MCF 10A (cell line): ENCODE results near the gene ZMYND8. TPM values are rescaled to one million over a fixed set of nuclear protein-coding genes. Genes with fewer than 3 reads are reported as not detected.

Source experiments
- BruUV-seq: library from RNA; stranded (reverse); fragments of 400-500 nt; replicated peaks from 2 replicates; lab custom pipeline; 2021; lab: Mats Ljungman, UMichigan
- CTCF ChIA-PET: fragments of 300-600 bp; sonication (Branson Sonifier 250); formaldehyde crosslinking; extraction: SDS; loops from one replicate; lab custom pipeline; 2021; ENCODE audit warnings: antibody characterized with exemption, inconsistent platforms; lab: Yijun Ruan, JAX
- POLR2A ChIA-PET: fragments of 300-600, 350-650 bp; sonication (Branson Sonifier 250); formaldehyde crosslinking; extraction: SDS; loops from one replicate; lab custom pipeline; 2020; ENCODE audit warnings: antibody characterized with exemption, inconsistent platforms; lab: Yijun Ruan, JAX
- DNase-seq: peaks from one replicate; pipeline ENCODE4 v3.0.0-alpha.2; 2018; ENCODE audit not compliant: unreplicated experiment
- H3K27ac Mint-ChIP-seq: one replicate; pipeline ENCODE4 v1.8.0; 2022; ENCODE audit warnings: mild to moderate bottlenecking, low read depth, mixed read lengths; ENCODE audit not compliant: unreplicated experiment
- H3K27me3 Mint-ChIP-seq: one replicate; pipeline ENCODE4 v1.8.0; 2022; ENCODE audit warnings: mixed read lengths; ENCODE audit not compliant: insufficient read depth, unreplicated experiment
- H3K36me3 Mint-ChIP-seq: one replicate; pipeline ENCODE4 v1.8.0; 2022; ENCODE audit warnings: mild to moderate bottlenecking, moderate library complexity, mixed read lengths; ENCODE audit not compliant: insufficient read depth, unreplicated experiment
- H3K4me1 Mint-ChIP-seq: one replicate; pipeline ENCODE4 v1.8.0; 2022; ENCODE audit warnings: mixed read lengths; ENCODE audit not compliant: insufficient read depth, unreplicated experiment
- H3K4me3 Mint-ChIP-seq: one replicate; pipeline ENCODE4 v1.8.0; 2022; ENCODE audit warnings: mild to moderate bottlenecking, moderate library complexity, mixed read lengths; ENCODE audit not compliant: unreplicated experiment
- H3K9me3 Mint-ChIP-seq: one replicate; pipeline ENCODE4 v1.8.0; 2022; ENCODE audit warnings: mixed read lengths; ENCODE audit not compliant: unreplicated experiment
- CTCF ChIP-seq: fragments of 200-600 bp; IDR thresholded peaks from one replicate; pipeline ENCODE4 v1.8.0; 2022; ENCODE audit warnings: antibody characterized with exemption, mild to moderate bottlenecking; ENCODE audit not compliant: unreplicated experiment
- intact Hi-C: fragments of 100-400 bp; cut with micrococcal nuclease; formaldehyde crosslinking; loops from 2 replicates; pipeline ENCODE4 v1.14.1; 2022
- total RNA-seq: library from RNA; stranded (reverse); gene quantifications from 2 replicates; pipeline ENCODE4 v1.2.3, GENCODE V29; 2022

ZMYND8 gene
- total RNA-seq, 1 experiment from 2014 or later: 127 TPM

GRCh38 chr20:47287609-47288144 is 68.8 kb downstream of the ZMYND8 start:
- no TSS peak for BruUV-seq
- Mint-ChIP-seq H3K9me3 (no peaks in the 10 kb centered on the region), H3K27ac (no peak overlapping the region), H3K27me3 (no peaks in the 10 kb centered on the region), H3K4me1 (peaks cover 7% of the 10 kb centered on the region), H3K4me3 (no peak overlapping the region), H3K36me3 (peaks cover 97% of the 10 kb centered on the region)
- ChIA-PET POLR2A (interaction anchor here (0.8 to 1.5 kb wide), 5 partner anchors 8 to 96 kb away, joined by 3 to 6 read pairs (median 3); no protein-coding TSS in a partner anchor), CTCF (interaction anchor here (0.8 to 4.1 kb wide), 4 partner anchors 14 to 96 kb away, joined by 3 to 27 read pairs (median 10); no protein-coding TSS in a partner anchor)
- no peak for TF ChIP-seq CTCF
- intact Hi-C loops: no loop called here
- no peak for DNase-seq

DNA sequence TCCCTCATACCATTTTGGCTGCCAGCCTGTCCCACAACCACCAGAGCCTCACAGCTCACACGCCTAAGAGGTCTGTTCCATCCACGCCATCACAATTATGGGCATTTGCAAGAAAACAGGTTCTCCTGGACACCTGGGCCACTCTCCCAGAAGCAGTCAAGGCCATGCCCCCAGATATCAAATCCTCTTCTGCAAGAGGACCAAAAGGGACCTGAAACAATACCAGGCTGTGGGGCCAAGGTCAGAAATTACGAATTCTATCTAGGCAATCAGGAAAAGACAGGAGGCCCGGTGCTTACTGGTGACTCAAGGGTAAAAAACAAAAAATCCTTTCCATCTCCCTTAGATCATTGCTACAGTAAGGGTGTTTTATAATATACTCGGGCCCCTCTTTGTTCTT is 69.8 kb downstream of the ZMYND8 start:
- intact Hi-C loops: no loop called here
- no peak overlapping the region for H3K4me3 Mint-ChIP-seq
- BruUV-seq: no TSS peak
- peaks cover 97% of the 10 kb centered on the region for H3K36me3 Mint-ChIP-seq
- no peak overlapping the region for H3K27ac Mint-ChIP-seq
- DNase-seq: no peak
- no peaks in the 10 kb centered on the region for H3K9me3 Mint-ChIP-seq
- no peak for TF ChIP-seq CTCF
- no peaks in the 10 kb centered on the region for H3K27me3 Mint-ChIP-seq
- H3K4me1 Mint-ChIP-seq: peaks cover 7% of the 10 kb centered on the region
- POLR2A ChIA-PET: interaction anchor here (0.9 to 1.5 kb wide), 3 partner anchors 12 to 74 kb away, joined by 3 to 6 read pairs (median 5); no protein-coding TSS in a partner anchor
- CTCF ChIA-PET: interaction anchor here (0.6 to 4.1 kb wide), 4 partner anchors 13 to 654 kb away, joined by 3 to 27 read pairs (median 10); no protein-coding TSS in a partner anchor

GRCh38 chr20:47285189-47285588 is 71.3 kb downstream of the ZMYND8 start:
- Mint-ChIP-seq H3K36me3 (peaks cover 98% of the 10 kb centered on the region), H3K27ac (no peak overlapping the region), H3K4me3 (no peak overlapping the region), H3K4me1 (peaks cover 12% of the 10 kb centered on the region), H3K9me3 (no peaks in the 10 kb centered on the region), H3K27me3 (no peaks in the 10 kb centered on the region)
- DNase-seq: no peak
- intact Hi-C loops: no loop called here
- ChIA-PET CTCF (interaction anchor here (1.1 to 4.6 kb wide), 3 partner anchors 13 to 99 kb away, joined by 4 to 55 read pairs (median 22); no protein-coding TSS in a partner anchor), POLR2A (interaction anchor here (1.0 to 2.8 kb wide), 2 partner anchors 11 to 92 kb away, joined by 3 to 17 read pairs; no protein-coding TSS in a partner anchor)
- no peak for TF ChIP-seq CTCF
- no TSS peak for BruUV-seq

GRCh38 chr20:47284373-47284772 is 72.1 kb downstream of the ZMYND8 start:
- intact Hi-C loops: no loop called here
- no peak for DNase-seq
- CTCF ChIA-PET: interaction anchor here (0.6 to 4.6 kb wide), 4 partner anchors 12 to 100 kb away, joined by 3 to 55 read pairs (median 13); no protein-coding TSS in a partner anchor
- TF ChIP-seq CTCF: no peak
- BruUV-seq: no TSS peak
- Mint-ChIP-seq H3K4me3 (no peak overlapping the region), H3K9me3 (no peaks in the 10 kb centered on the region), H3K27ac (no peak overlapping the region), H3K36me3 (peaks cover 98% of the 10 kb centered on the region), H3K4me1 (peaks cover 12% of the 10 kb centered on the region), H3K27me3 (no peaks in the 10 kb centered on the region)
- POLR2A ChIA-PET: interaction anchor here (0.7 to 2.8 kb wide), 3 partner anchors 10 to 60 kb away, joined by 4 to 17 read pairs (median 9); no protein-coding TSS in a partner anchor
